Colon (tissue), 2 donors: ENCODE results near the gene TMEM232.
A peak's percentile ranks its signal among the peaks of the same experiment; 100 is the strongest.
"Not testable (repeated sequence)": the region's sequence is repeated elsewhere in the genome, so short reads cannot be mapped to it uniquely, and the experiment has no call there.

Experiments used
- FAIRE-seq: peaks from 2 replicates; lab custom pipeline; 2012; peaks lifted over from hg19 to GRCh38; lab: Jason Lieb, UNC
- donor health status: control.
- donor health status: control.

TMEM232 gene

GRCh38 chr5:110726249-110727024 lies at the start of gene TMEM232:
TSS of gene TMEM232 (minus strand) at chr5:110726671. CDS start at chr5:110667352, 59,319 bp downstream.
- FAIRE-seq = no peak

- no peak for FAIRE-seq
These were observed 43.8 kb upstream of the TMEM232 start for GRCh38 chr5:110770286-110770685.

- FAIRE-seq = no peak
These were observed 42.7 kb upstream of the TMEM232 start for GRCh38 chr5:110769000-110769681.

- FAIRE-seq = no peak
These were observed 41.8 kb upstream of the TMEM232 start for GRCh38 chr5:110768138-110768860.

DNA sequence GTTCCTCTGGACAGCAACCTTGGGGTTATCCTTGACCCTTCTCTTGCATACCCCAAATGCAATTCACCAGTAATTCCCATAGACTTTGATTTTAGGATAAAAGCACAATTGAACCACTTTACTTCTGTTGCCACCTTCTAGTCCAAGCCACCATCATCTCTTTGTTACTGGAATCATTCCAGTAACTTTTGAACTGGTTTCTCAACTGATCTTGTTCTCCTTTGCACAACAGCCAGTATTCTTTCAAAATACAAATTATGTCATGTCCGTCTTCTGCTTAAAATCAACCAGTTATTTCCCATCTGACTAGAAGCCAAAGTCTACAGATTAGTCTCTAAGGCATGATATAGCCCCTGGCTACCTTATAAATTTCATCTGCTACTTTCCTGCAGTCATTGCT lies 33.7 kb upstream of the TMEM232 start:
- no peak for FAIRE-seq

DNA sequence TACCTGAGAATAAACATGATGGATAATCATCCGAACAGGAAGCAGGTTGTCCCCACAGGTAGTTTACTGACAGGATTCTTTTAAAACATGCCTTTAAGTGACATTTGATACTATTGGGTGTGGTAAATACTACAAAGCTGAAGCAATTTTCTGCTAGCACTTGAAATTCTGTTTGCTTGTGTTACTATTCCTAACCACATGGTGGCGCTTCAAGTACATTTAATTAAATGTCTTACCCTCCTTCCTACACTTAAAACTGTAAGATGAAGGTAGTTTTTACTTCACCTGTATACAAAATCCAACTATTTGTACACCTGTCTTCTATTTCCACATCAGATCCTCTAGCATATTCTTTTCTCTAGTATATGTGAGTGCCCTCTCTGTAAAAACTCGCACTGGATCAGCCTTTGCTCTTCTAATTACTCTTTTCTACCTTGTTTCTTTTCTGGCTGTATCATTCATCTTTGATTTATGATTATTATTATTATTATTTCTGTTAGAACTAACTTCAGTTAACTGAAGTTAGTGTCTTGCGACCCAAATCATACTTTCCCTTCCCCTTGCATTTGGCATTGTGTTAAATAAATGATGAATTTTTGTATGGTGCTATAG lies 30.8 kb upstream of the TMEM232 start:
- FAIRE-seq = no peak

GRCh38 chr5:110754181-110754580 lies 27.7 kb upstream of the TMEM232 start:
- no peak for FAIRE-seq

DNA sequence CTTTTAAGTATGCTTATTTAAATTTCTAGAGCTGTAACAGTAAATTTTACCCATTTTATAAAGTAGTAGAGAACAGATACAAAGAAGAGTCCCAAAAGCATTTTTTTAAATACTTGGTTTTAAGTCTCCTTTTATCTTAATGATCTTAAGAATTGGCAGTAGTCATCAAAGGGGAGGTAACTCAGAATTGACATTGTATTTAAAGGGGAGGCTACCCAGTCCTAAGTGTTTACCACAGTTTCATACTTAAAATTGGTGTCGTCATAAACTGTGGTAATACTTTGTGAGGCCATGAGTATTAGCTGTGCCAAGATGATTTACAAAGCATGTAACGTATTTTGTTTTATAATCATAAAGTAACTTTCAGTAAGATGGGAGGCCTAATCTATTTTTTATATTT lies 27.1 kb upstream of the TMEM232 start:
- no peak for FAIRE-seq

DNA sequence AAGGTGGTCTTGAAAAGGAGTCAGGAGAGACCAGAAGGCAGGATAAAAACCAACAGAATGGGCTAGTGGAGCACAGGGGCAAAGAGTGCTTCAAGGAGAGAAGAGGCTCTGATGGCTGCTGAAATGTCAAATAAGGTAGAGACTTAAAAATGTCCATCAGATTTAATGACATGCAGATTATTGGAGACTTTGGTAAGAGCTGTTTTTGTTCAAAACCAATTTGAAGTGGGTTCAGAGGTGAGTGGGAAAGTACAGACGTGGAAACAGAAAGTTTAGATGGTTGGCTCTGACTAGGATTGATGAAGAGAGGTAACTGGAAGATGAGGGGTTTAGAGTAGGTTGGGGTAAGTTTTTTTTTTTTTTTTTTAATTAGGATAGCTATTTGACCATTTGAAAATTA lies 26.5 kb upstream of the TMEM232 start:
- no peak for FAIRE-seq

- no peak for FAIRE-seq
These were observed 25.7 kb upstream of the TMEM232 start for GRCh38 chr5:110751902-110752762.

DNA sequence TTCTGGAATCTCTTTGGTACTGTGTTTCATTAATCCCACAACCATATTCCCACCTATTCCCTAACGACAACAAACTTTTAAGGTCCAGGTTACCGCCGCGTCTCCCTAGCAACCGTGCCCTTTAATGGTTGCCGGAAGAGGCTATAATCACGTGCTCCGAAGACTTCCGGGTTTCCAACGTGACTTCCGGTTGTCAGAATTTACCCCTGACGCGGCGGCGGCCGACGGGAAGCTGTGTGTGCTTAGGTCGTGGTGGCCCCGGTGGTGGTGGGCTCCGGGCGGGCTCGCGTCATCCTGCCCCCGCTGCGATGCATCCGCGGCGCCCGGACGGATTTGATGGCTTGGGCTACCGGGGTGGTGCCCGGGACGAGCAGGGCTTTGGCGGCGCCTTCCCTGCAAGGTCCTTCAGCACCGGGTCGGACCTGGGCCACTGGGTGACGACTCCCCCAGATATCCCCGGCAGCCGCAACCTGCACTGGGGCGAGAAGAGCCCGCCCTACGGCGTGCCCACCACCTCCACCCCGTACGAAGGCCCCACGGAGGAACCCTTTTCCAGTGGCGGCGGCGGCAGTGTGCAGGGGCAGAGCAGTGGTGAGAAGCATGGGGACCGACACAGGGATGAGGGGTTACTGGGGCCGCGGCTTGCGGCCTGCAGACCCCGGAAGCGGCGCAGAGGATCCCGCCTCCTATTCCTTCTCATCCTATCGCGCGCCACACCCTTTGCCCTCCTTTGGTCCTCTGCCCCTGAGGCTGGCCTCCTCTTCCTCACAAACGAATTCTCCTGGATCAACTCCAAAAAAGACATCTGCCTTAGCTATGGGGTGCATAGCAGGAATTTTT lies 12.6 kb upstream of the TMEM232 start, which contains the start of gene SLC25A46:
Gene SLC25A46, plus strand, starts transcription at position 196 of the 840 bp plus-strand sequence. Its CDS starts 113 bp downstream, at position 309.
- no peak for FAIRE-seq

- FAIRE-seq = no peak
These were observed 12.0 kb upstream of the TMEM232 start for GRCh38 chr5:110738503-110738811.

DNA sequence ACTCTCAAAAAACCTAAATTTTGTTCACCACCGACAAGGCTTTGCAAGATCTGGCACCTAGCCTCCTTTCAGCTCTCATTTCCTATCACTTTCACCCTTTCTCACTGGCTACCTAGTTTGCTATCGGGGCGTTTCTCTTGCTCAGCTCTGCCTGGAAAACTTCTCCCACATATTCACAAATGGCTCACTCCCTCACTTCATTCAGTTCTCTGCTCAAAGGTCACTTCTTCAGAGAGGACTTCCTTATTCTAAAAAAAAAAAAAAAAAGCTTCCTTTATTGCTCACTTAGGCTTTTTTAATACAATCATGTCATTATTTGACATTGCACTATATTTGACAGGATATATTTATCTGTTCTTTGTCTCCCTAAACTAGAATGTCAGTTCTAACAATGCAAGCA lies 10.3 kb upstream of the TMEM232 start:
- FAIRE-seq = peak; percentile 86

DNA sequence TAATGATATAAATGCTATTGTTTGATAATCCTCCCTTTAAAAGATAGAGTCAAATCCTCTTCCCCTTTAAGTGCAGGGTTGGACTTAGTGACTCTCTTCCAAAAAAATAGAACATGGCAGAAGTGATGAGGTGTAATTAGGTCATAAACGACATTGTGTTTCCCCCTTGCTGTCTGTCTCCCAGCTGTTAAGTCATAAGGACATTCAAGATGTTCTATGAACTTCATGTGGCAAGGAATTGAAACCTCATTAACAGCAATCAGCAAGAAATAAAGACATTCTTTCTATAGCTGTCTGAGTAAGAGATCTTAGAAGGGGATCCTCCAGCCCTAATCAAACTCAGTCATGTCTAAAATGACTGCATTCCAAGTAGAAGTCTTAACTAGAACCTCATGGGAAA lies 9.1 kb upstream of the TMEM232 start:
- FAIRE-seq = no peak

- FAIRE-seq = no peak
These were observed 7.6 kb upstream of the TMEM232 start for GRCh38 chr5:110734101-110734500.

GRCh38 chr5:110731499-110731898 lies 5.0 kb upstream of the TMEM232 start:
- not testable (repeated sequence) for FAIRE-seq

DNA sequence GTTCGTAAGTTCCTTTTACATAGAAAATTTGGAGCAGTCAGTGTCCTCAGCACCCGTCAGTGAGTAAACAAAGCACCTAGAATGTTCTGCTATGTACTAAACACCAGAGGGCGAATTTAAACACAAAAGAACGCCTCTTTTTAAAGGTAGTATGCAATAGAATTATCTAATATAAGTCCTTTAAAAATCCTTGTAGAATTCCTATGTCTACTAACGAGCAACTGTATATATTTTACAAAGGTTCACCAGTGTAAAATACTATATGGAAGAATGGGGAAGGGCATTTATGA lies 499 bp upstream of the TMEM232 start:
- no peak for FAIRE-seq

DNA sequence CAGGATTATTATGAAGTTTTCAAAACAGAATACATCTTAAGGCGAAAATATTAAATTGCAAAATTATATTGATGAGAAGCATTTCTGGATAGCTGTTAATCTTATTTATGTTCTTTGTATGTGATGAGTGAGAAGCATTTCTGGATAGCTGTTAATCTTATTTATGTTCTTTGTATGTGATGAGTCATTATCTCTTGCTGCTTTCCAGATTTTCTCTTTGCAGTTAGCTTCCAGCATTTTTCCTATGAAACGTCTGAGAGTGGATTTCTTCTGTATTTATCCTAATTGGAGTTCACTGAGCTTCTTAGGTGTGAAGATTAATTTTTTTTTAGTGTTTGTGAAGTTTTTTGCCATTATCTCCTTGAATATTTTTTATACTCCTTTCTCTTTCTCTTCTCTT lies 8.2 kb downstream of the TMEM232 start:
- peak; percentile 41 for FAIRE-seq

DNA sequence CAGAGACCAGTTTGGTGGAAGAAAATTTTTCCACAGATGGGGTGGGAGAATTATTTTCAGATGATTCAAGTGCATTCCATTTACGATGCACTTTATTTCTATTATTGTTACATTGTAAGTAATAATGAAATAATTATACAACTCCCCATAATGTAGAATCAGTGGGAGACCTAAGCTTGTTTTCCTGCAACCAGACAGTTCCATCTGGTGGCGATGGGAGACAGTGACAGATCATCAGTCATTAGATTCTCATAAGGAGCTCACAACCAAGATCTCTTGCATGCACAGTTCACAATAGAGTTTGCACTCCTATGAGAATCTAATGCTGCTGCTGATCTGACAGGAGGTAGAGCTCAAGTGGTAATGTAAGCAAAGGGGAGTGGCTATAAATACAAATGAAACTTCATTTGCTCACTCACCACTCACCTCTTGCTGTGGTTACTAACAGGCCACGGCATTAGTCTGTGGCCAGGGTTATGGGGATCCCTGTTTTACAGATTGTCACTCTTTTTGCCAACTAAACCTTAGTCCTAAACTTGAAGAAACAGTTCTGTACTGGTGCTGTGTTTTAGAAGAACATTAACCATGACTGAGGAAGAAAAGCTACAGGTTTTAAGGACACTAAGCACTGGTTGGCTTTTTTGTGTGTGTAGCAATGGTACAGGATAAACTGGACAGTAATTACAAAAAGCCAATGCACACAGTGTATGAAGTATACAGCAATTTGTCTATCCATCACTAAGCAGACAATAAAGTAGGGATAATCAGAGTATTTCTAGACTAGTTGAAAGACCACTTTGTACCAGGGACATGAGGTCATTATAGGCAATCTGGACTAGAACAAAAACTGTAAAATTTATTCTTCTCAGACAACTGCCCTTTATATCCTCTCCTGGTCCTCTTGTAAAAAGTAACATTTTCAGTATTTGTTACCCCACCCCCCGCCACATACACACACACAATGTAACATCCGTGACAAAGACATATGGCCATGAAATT lies 9.9 kb downstream of the TMEM232 start:
- no peak for FAIRE-seq
